ENCODE results near the gene NSL1.
A peak's percentile ranks its signal among the peaks of the same experiment; 100 is the strongest.

NSL1 gene

DNA sequence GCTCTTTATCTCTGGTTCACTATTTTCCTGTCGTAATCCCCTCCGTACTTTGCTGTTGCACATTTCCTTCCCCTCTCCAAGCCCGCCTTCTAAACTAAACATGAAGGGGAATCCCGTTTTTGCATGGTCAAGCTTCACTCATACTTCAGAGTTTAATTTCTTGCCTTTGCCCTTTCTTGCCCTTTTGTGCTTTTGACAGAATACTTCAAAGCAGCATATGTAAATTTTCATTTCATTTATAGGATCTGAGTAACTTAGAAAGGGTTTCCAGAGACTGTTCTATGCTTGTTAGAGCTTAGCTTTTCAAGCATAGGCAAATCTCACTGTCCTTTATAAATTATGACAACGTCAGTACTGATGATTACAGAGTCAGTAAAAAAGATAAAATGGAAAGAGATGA lies 28.1 kb upstream of the NSL1 start:
- Histone ChIP-seq H3K27ac (ENCODE audit: low read depth, low read length) (no peak overlapping the region), H3K9ac (ENCODE audit: low read depth, low read length) (no peak overlapping the region), H3K9me3 (ENCODE audit: control insufficient read depth, insufficient read depth, low read length) (no peaks in the 10 kb centered on the region), H3K4me3 (ENCODE audit: low read depth, low read length) (no peak overlapping the region), H3K27me3 (ENCODE audit: control insufficient read depth, insufficient read depth, low read length) (no peaks in the 10 kb centered on the region), H3K4me1 (ENCODE audit: control insufficient read depth, insufficient read depth, low read length) (peaks cover 2% of the 10 kb centered on the region; the same call in 1 of the 2 replicates), H3K36me3 (ENCODE audit: control insufficient read depth, insufficient read depth, low read length) (no peaks in the 10 kb centered on the region)

- Histone ChIP-seq H3K27ac (ENCODE audit: low read depth, low read length) (no peak overlapping the region), H3K27me3 (ENCODE audit: control insufficient read depth, insufficient read depth, low read length) (no peaks in the 10 kb centered on the region), H3K4me1 (ENCODE audit: control insufficient read depth, insufficient read depth, low read length) (peaks cover 8% of the 10 kb centered on the region), H3K9me3 (ENCODE audit: control insufficient read depth, insufficient read depth, low read length) (no peaks in the 10 kb centered on the region), H3K4me3 (ENCODE audit: low read depth, low read length) (no peak overlapping the region), H3K9ac (ENCODE audit: low read depth, low read length) (no peak overlapping the region), H3K36me3 (ENCODE audit: control insufficient read depth, insufficient read depth, low read length) (no peaks in the 10 kb centered on the region)
Measured at GRCh38 chr1:212816567-212817278, 25.1 kb upstream of the NSL1 start.

GRCh38 chr1:212814537-212815334 lies 23.2 kb upstream of the NSL1 start:
- H3K27ac ChIP-seq (ENCODE audit: low read depth, low read length), result peak overlapping the region; percentile 34
- H3K9ac ChIP-seq (ENCODE audit: low read depth, low read length), result no peak overlapping the region
- H3K36me3 ChIP-seq (ENCODE audit: control insufficient read depth, insufficient read depth, low read length), result no peaks in the 10 kb centered on the region
- peaks cover 8% of the 10 kb centered on the region for H3K4me1 ChIP-seq (ENCODE audit: control insufficient read depth, insufficient read depth, low read length)
- H3K9me3 ChIP-seq (ENCODE audit: control insufficient read depth, insufficient read depth, low read length), result no peaks in the 10 kb centered on the region
- no peak overlapping the region for H3K4me3 ChIP-seq (ENCODE audit: low read depth, low read length)
- H3K27me3 ChIP-seq (ENCODE audit: control insufficient read depth, insufficient read depth, low read length), result no peaks in the 10 kb centered on the region

GRCh38 chr1:212805767-212806166 lies 14.2 kb upstream of the NSL1 start:
- Histone ChIP-seq H3K36me3 (ENCODE audit: control insufficient read depth, insufficient read depth, low read length) (peaks cover 48% of the 10 kb centered on the region), H3K4me3 (ENCODE audit: low read depth, low read length) (no peak overlapping the region), H3K27ac (ENCODE audit: low read depth, low read length) (no peak overlapping the region), H3K9ac (ENCODE audit: low read depth, low read length) (no peak overlapping the region), H3K27me3 (ENCODE audit: control insufficient read depth, insufficient read depth, low read length) (no peaks in the 10 kb centered on the region), H3K9me3 (ENCODE audit: control insufficient read depth, insufficient read depth, low read length) (no peaks in the 10 kb centered on the region), H3K4me1 (ENCODE audit: control insufficient read depth, insufficient read depth, low read length) (peaks cover 8% of the 10 kb centered on the region; the same call in 1 of the 2 replicates)

DNA sequence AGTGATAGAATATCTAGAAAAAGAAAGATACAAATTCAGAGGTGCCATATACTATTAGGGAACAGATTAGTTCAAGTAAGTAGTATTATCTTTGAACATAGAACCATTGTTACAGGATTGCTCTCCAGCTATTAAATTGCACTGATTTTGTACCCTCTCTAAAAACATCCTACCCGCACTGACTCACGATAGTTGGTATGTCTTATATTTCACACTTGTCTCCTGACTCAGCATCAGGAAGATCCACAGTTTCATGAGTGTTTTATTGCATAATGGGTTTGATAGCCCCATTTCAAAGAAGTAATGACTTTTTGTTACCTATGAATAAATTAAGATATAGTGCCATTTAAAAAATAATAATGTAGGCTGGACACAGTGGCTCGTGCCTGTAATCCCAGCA lies 6.1 kb upstream of the NSL1 start:
- Histone ChIP-seq H3K4me1 (ENCODE audit: control insufficient read depth, insufficient read depth, low read length) (peaks cover 11% of the 10 kb centered on the region; the same call in 1 of the 2 replicates), H3K27ac (ENCODE audit: low read depth, low read length) (no peak overlapping the region), H3K36me3 (ENCODE audit: control insufficient read depth, insufficient read depth, low read length) (peaks cover 51% of the 10 kb centered on the region), H3K27me3 (ENCODE audit: control insufficient read depth, insufficient read depth, low read length) (no peaks in the 10 kb centered on the region), H3K4me3 (ENCODE audit: low read depth, low read length) (no peak overlapping the region), H3K9me3 (ENCODE audit: control insufficient read depth, insufficient read depth, low read length) (no peaks in the 10 kb centered on the region), H3K9ac (ENCODE audit: low read depth, low read length) (no peak overlapping the region)

GRCh38 chr1:212794561-212795014 lies 3.0 kb upstream of the NSL1 start:
- Histone ChIP-seq H3K9ac (ENCODE audit: low read depth, low read length) (no peak overlapping the region), H3K27ac (ENCODE audit: low read depth, low read length) (no peak overlapping the region), H3K36me3 (ENCODE audit: control insufficient read depth, insufficient read depth, low read length) (peaks cover 25% of the 10 kb centered on the region), H3K4me1 (ENCODE audit: control insufficient read depth, insufficient read depth, low read length) (0 out of 2 replicates have a peak, but pooled peaks cover 3% of the 10 kb centered on the region), H3K9me3 (ENCODE audit: control insufficient read depth, insufficient read depth, low read length) (no peaks in the 10 kb centered on the region), H3K4me3 (ENCODE audit: low read depth, low read length) (no peak overlapping the region), H3K27me3 (ENCODE audit: control insufficient read depth, insufficient read depth, low read length) (no peaks in the 10 kb centered on the region)

- peak overlapping the region; percentile 95 for H3K4me3 ChIP-seq (ENCODE audit: low read depth, low read length)
- H3K4me1 ChIP-seq (ENCODE audit: control insufficient read depth, insufficient read depth, low read length), result 0 out of 2 replicates have a peak, but pooled peaks cover 3% of the 10 kb centered on the region
- no peaks in the 10 kb centered on the region for H3K27me3 ChIP-seq (ENCODE audit: control insufficient read depth, insufficient read depth, low read length)
- H3K36me3 ChIP-seq (ENCODE audit: control insufficient read depth, insufficient read depth, low read length), result peaks cover 20% of the 10 kb centered on the region
- peak overlapping the region; percentile 90 for H3K27ac ChIP-seq (ENCODE audit: low read depth, low read length)
- no peaks in the 10 kb centered on the region for H3K9me3 ChIP-seq (ENCODE audit: control insufficient read depth, insufficient read depth, low read length)
- peak overlapping the region; percentile 62 for H3K9ac ChIP-seq (ENCODE audit: low read depth, low read length)
Measured at GRCh38 chr1:212792396-212792908, 875 bp upstream of the NSL1 start.

- Histone ChIP-seq H3K27me3 (ENCODE audit: control insufficient read depth, insufficient read depth, low read length) (no peaks in the 10 kb centered on the region), H3K4me3 (ENCODE audit: low read depth, low read length) (peak overlapping the region; percentile 95), H3K36me3 (ENCODE audit: control insufficient read depth, insufficient read depth, low read length) (peaks cover 21% of the 10 kb centered on the region), H3K27ac (ENCODE audit: low read depth, low read length) (peak overlapping the region; percentile 90), H3K9ac (ENCODE audit: low read depth, low read length) (peak overlapping the region; percentile 81), H3K4me1 (ENCODE audit: control insufficient read depth, insufficient read depth, low read length) (0 out of 2 replicates have a peak, but pooled peaks cover 3% of the 10 kb centered on the region), H3K9me3 (ENCODE audit: control insufficient read depth, insufficient read depth, low read length) (no peaks in the 10 kb centered on the region)
Measured at GRCh38 chr1:212791261-212791675, 309 bp downstream of the NSL1 start.

- Histone ChIP-seq H3K9me3 (ENCODE audit: control insufficient read depth, insufficient read depth, low read length) (peaks cover 7% of the 10 kb centered on the region), H3K4me1 (ENCODE audit: control insufficient read depth, insufficient read depth, low read length) (no peaks in the 10 kb centered on the region)
Measured at GRCh38 chr1:212785871-212786270, 5.7 kb downstream of the NSL1 start.

DNA sequence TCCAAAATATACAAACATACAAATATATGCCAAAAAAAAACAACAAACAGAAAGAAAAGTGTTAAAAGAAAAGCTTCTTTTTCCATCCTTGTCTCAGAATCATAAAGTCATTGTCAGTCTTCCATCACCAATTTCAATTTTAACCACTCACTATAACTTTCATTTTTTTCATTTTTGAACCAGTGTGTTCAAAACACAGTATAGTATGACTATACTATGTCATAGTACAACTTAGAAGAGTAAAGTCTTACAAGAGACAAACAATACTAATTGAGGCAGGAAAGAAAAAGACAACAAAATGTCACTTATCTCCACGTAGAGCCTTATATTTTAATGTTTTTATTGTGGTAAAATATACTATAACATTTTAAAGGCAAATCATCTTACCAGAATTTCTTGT lies 7.6 kb downstream of the NSL1 start:
- Histone ChIP-seq H3K4me1 (ENCODE audit: control insufficient read depth, insufficient read depth, low read length) (no peaks in the 10 kb centered on the region), H3K27me3 (ENCODE audit: control insufficient read depth, insufficient read depth, low read length) (no peaks in the 10 kb centered on the region), H3K9ac (ENCODE audit: low read depth, low read length) (no peak overlapping the region), H3K4me3 (ENCODE audit: low read depth, low read length) (no peak overlapping the region), H3K9me3 (ENCODE audit: control insufficient read depth, insufficient read depth, low read length) (peaks cover 13% of the 10 kb centered on the region), H3K36me3 (ENCODE audit: control insufficient read depth, insufficient read depth, low read length) (peaks cover 71% of the 10 kb centered on the region), H3K27ac (ENCODE audit: low read depth, low read length) (no peak overlapping the region)

More at GRCh38 chr1:212785871-212786270, 5.7 kb downstream of the NSL1 start:
- Histone ChIP-seq H3K9ac (ENCODE audit: low read depth, low read length) (no peak overlapping the region), H3K27me3 (ENCODE audit: control insufficient read depth, insufficient read depth, low read length) (no peaks in the 10 kb centered on the region), H3K27ac (ENCODE audit: low read depth, low read length) (no peak overlapping the region), H3K36me3 (ENCODE audit: control insufficient read depth, insufficient read depth, low read length) (peaks cover 66% of the 10 kb centered on the region), H3K4me3 (ENCODE audit: low read depth, low read length) (no peak overlapping the region)

All from HUES48 (cell line).